ENCODE measurements around the gene MTO1. TPM values are rescaled to one million over a fixed set of nuclear protein-coding genes. Genes with fewer than 3 reads are reported as not detected.

MTO1 gene, protein sequence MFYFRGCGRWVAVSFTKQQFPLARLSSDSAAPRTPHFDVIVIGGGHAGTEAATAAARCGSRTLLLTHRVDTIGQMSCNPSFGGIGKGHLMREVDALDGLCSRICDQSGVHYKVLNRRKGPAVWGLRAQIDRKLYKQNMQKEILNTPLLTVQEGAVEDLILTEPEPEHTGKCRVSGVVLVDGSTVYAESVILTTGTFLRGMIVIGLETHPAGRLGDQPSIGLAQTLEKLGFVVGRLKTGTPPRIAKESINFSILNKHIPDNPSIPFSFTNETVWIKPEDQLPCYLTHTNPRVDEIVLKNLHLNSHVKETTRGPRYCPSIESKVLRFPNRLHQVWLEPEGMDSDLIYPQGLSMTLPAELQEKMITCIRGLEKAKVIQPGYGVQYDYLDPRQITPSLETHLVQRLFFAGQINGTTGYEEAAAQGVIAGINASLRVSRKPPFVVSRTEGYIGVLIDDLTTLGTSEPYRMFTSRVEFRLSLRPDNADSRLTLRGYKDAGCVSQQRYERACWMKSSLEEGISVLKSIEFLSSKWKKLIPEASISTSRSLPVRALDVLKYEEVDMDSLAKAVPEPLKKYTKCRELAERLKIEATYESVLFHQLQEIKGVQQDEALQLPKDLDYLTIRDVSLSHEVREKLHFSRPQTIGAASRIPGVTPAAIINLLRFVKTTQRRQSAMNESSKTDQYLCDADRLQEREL
- 23.7 and 24.8 TPM in 2 replicates for total RNA-seq
- long read RNA-seq, full-length matches to known transcripts, result 158 of 223 reads
- long read RNA-seq, partial matches to known transcripts, result 16 of 223 reads
- long read RNA-seq, other reads (novel, unspliced or antisense), result 49 of 223 reads

DNA sequence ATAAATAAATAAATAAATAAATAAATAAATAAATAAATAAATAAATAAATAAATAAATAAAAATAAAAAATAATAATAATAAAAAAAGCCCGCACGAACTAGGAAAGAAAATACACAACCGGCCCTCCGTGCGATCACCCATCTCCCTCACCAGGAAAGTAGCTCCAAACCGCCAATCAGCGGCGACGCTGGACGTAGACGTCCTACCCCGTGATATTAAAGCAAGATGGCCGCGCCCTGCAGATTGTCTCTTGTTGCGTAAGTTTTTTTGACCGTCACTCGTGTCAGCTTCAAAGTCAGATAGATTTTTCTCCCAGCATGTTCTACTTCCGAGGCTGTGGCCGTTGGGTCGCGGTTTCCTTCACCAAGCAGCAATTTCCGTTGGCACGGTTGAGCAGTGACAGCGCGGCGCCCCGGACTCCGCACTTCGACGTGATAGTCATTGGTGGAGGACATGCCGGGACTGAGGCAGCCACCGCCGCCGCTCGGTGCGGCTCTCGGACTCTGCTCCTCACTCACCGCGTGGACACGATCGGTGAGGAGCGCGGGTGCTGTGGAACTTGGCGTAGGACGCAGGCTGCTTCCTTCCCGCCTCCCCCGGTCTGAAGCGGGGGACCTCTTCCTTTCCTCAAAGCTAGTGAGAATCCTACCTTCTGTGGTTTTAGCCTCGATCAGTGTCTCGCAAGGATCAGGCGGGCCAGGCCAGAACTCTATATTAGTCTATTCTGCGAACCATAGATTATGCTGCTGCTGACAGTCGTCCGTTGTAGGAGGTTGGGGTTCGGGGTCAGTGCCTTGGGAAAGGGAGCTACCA, at the start of gene MTO1:
Gene MTO1 (plus strand): TSS at position 201 of the 814 bp plus-strand sequence. CDS start 118 bp downstream, at position 319.
- Mint-ChIP-seq H3K4me3 (ENCODE audit: unreplicated experiment) (peak within 1 kb of the TSS; percentile 98), H3K27me3 (ENCODE audit: unreplicated experiment) (no peaks in the 10 kb centered on the region), H3K36me3 (ENCODE audit: unreplicated experiment) (peaks cover 3% of the 10 kb centered on the region), H3K27ac (ENCODE audit: unreplicated experiment) (peak within 1 kb of the TSS; percentile 100), H3K4me1 (ENCODE audit: unreplicated experiment) (peaks cover 22% of the 10 kb centered on the region), H3K9me3 (ENCODE audit: unreplicated experiment) (no peaks in the 10 kb centered on the region)
- peak; percentile 91 for DNase-seq (ENCODE audit: extremely low spot score, unreplicated experiment)
- TF ChIP-seq, protein P1, sequence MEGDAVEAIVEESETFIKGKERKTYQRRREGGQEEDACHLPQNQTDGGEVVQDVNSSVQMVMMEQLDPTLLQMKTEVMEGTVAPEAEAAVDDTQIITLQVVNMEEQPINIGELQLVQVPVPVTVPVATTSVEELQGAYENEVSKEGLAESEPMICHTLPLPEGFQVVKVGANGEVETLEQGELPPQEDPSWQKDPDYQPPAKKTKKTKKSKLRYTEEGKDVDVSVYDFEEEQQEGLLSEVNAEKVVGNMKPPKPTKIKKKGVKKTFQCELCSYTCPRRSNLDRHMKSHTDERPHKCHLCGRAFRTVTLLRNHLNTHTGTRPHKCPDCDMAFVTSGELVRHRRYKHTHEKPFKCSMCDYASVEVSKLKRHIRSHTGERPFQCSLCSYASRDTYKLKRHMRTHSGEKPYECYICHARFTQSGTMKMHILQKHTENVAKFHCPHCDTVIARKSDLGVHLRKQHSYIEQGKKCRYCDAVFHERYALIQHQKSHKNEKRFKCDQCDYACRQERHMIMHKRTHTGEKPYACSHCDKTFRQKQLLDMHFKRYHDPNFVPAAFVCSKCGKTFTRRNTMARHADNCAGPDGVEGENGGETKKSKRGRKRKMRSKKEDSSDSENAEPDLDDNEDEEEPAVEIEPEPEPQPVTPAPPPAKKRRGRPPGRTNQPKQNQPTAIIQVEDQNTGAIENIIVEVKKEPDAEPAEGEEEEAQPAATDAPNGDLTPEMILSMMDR (IDR thresholded peaks at IDR 0.05), result no peak

DNA sequence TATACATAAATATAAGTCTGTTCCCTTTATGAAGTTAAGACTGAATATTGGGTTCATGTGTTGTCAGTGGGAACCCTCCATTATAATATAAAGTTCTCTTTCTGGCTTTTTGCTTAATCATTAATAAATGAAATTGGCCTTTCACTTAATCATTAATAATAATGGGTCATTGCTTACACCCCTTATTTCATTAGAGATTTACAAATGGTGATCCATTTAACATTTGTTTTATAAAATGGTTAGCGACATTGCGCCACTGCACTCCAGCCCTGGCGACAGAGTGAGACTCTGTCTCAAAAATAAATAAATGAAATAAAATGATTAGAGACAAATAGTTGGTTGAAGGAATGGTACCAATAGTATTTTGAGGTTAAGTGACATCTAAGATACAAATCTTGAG, 48.4 kb upstream of the MTO1 start:
- no peaks in the 10 kb centered on the region for H3K9me3 Mint-ChIP-seq (ENCODE audit: unreplicated experiment)
- H3K36me3 Mint-ChIP-seq (ENCODE audit: unreplicated experiment), result no peaks in the 10 kb centered on the region
- no peak overlapping the region for H3K4me3 Mint-ChIP-seq (ENCODE audit: unreplicated experiment)
- no peak overlapping the region for H3K27ac Mint-ChIP-seq (ENCODE audit: unreplicated experiment)
- peaks cover 4% of the 10 kb centered on the region for H3K27me3 Mint-ChIP-seq (ENCODE audit: unreplicated experiment)
- DNase-seq (ENCODE audit: extremely low spot score, unreplicated experiment), result no peak
- TF ChIP-seq, protein P1 (IDR thresholded peaks at IDR 0.05), result no peak
- H3K4me1 Mint-ChIP-seq (ENCODE audit: unreplicated experiment), result no peaks in the 10 kb centered on the region

DNA sequence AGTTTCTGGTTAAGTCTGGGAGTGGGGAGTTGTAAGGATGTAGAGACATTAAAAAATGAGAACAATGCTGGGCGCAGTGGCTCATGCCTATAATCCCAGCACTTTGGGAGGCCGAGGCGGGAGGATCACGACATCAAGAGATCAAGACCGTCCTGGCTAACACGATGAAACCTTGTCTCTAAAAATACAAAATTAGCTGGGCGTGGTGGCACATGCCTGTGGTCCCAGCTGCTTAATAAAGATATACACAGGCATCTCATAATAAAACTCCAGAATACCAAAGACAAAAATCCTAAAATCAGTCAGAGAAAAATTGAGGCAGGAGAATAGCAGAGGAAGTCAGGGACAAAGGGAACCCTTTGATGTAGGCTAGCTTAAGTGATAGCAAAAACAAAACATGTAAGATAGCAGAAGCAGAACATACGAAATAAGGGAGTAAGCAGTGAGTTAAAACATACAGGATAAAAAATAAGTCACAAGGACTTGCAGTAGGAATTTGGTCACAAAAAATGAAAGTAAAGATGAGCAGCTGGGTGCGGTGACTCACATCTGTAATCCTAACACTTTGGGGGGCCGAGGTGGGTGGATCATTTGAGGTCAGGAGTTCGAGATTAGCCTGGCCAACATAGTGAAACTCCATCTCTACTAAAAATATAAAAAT, 43.3 kb upstream of the MTO1 start:
- no peaks in the 10 kb centered on the region for H3K36me3 Mint-ChIP-seq (ENCODE audit: unreplicated experiment)

DNA sequence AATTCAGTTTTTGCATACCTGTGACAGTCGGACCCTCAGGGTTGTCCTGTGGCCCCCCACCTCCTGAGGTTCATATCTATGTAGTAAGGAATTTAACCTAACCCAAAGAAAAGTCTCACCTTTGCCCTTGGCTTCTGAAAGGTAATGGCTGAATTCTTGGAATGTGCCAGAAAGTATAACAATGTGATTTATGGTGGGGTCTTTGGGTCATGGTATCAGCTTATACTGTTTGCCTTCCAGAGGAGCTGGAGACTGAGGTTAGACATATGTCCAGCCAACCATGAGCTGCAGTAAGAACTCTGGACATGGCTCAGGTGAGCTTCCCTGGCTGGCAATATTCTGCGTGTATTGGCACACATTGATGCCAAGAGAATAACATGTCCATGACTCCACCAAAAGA, 40.0 kb upstream of the MTO1 start:
- no peak overlapping the region for H3K4me3 Mint-ChIP-seq (ENCODE audit: unreplicated experiment)
- no peaks in the 10 kb centered on the region for H3K27me3 Mint-ChIP-seq (ENCODE audit: unreplicated experiment)

More for the DNA sequence above, 43.3 kb upstream of the MTO1 start:
- Mint-ChIP-seq H3K4me3 (ENCODE audit: unreplicated experiment) (no peak overlapping the region), H3K4me1 (ENCODE audit: unreplicated experiment) (peaks cover 4% of the 10 kb centered on the region), H3K27ac (ENCODE audit: unreplicated experiment) (no peak overlapping the region), H3K27me3 (ENCODE audit: unreplicated experiment) (peaks cover 4% of the 10 kb centered on the region), H3K9me3 (ENCODE audit: unreplicated experiment) (no peaks in the 10 kb centered on the region)
- no peak for DNase-seq (ENCODE audit: extremely low spot score, unreplicated experiment)
- TF ChIP-seq, protein P1 (IDR thresholded peaks at IDR 0.05), result no peak

More for the DNA sequence above, 40.0 kb upstream of the MTO1 start:
- DNase-seq (ENCODE audit: extremely low spot score, unreplicated experiment), result no peak
- Mint-ChIP-seq H3K27ac (ENCODE audit: unreplicated experiment) (no peak overlapping the region), H3K9me3 (ENCODE audit: unreplicated experiment) (no peaks in the 10 kb centered on the region), H3K4me1 (ENCODE audit: unreplicated experiment) (peaks cover 4% of the 10 kb centered on the region), H3K36me3 (ENCODE audit: unreplicated experiment) (no peaks in the 10 kb centered on the region)
- TF ChIP-seq, protein P1 (IDR thresholded peaks at IDR 0.05), result no peak

Measured in osteocyte (in vitro differentiated cells).